Activated T-cell treated with anti-CD3 and anti-CD28 coated beads, Interleukin-2, amount 50 U/mL, for 72 hours (primary cell): ENCODE data around the gene LXN. TPM values are rescaled to one million over a fixed set of nuclear protein-coding genes. Genes with fewer than 3 reads are reported as not detected.
A peak's percentile ranks its signal among the peaks of the same experiment; 100 is the strongest.

Source experiments
- ATAC-seq, 2 donors: fragments of 150-1000 bp; cut with Tn5 transposase; replicated peaks in 1 of 2; 2 replicates each; pipeline ENCODE4 v1.10.0; 2021; ENCODE audit warnings: moderate library complexity in 2 of 2, mild to moderate bottlenecking in 1 of 2
- DNase-seq, 2 donors: peaks; one replicate each; pipeline ENCODE4 v3.0.0; 2021 to 2022; ENCODE audit warnings: mixed read lengths in 1 of 2
- H3K27ac Mint-ChIP-seq: one replicate; pipeline ENCODE4 v1.8.0; 2022; ENCODE audit warnings: mild to moderate bottlenecking, moderate library complexity, mixed read lengths
- H3K27me3 Mint-ChIP-seq: one replicate; pipeline ENCODE4 v1.8.0; 2022; ENCODE audit warnings: low read depth, mixed read lengths
- H3K36me3 Mint-ChIP-seq, 2 donors: one replicate each; pipeline ENCODE4 v1.8.0; 2022; ENCODE audit warnings: mixed read lengths in 2 of 2, mild to moderate bottlenecking in 1 of 2; ENCODE audit not compliant: insufficient read depth in 2 of 2
- H3K4me1 Mint-ChIP-seq: one replicate; pipeline ENCODE4 v1.8.0; 2022; ENCODE audit warnings: low read depth, mixed read lengths
- H3K4me3 Mint-ChIP-seq, 2 donors: one replicate each; pipeline ENCODE4 v1.8.0; 2022; ENCODE audit warnings: mild to moderate bottlenecking in 2 of 2, mixed read lengths in 2 of 2, moderate library complexity in 2 of 2
- H3K9me3 Mint-ChIP-seq, 2 donors: one replicate each; pipeline ENCODE4 v1.8.0; 2022; ENCODE audit warnings: mixed read lengths in 2 of 2
- total RNA-seq, 2 donors: library from RNA; stranded (reverse); gene quantifications; one replicate each; pipeline ENCODE4 v1.2.3, GENCODE V29; 2022

LXN gene, protein sequence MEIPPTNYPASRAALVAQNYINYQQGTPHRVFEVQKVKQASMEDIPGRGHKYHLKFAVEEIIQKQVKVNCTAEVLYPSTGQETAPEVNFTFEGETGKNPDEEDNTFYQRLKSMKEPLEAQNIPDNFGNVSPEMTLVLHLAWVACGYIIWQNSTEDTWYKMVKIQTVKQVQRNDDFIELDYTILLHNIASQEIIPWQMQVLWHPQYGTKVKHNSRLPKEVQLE
- 1 to 10 TPM; 5.5 to 5.7 TPM for total RNA-seq

DNA sequence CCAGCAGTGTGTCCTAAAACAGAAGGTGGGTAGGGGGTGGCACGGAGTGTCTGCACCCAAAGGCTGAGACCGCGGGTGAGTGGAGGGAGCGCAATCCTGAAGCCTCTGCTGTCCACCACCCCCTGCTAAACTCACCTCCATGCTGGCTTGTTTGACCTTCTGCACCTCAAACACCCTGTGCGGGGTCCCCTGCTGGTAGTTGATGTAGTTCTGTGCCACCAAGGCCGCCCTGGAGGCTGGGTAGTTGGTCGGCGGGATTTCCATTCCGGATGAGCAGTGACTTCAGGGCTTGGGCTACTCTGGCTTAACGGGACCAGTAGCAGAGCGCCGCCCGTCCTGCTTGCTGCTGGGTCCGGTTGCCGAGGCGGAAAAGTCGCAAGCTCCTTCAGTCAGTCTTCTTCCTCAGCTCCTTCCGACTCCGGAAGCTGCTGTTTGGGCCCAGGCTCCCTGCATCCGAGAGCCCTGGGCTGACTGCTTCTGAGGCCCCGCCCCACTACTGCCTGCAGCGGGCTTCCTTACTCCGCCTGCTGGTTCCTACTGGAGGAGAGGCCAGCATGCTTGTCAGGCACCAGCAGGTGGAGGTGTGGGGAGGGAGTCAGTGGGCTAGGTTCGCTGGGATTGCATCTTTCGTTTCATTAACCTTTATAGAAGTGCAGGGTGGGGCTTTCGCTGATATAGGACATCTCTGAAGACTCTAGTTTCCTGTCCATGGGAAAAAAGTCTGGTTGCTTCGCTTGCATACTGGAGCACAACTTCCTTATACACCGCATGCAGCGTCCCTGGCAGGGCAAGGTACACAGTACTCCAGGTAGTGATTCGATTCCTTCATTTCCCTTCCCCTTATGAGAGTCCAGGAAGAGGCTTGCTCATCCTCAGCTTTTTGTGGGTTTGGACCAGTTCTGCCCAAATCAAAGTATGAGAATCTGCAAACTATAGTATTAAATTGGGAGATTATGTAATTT is at the start of gene LXN:
Gene LXN, minus strand, starts transcription at position 434 of the 962 bp plus-strand sequence. Its CDS starts 170 bp downstream, at position 264.
- H3K9me3 Mint-ChIP-seq = no peaks in the 10 kb centered on the region
- H3K27me3 Mint-ChIP-seq = no peaks in the 10 kb centered on the region
- peaks cover 18% of the 10 kb centered on the region for H3K4me1 Mint-ChIP-seq
- DNase-seq (peak; percentile 78 to 88), ATAC-seq (peak; percentile 99 to 100)
- peak within 1 kb of the TSS; percentile 95 for H3K27ac Mint-ChIP-seq
- H3K4me3 Mint-ChIP-seq = peak within 1 kb of the TSS; percentile 78 to 84
- peaks cover 0 to 15% of the 10 kb centered on the region in 2 donors for H3K36me3 Mint-ChIP-seq

DNA sequence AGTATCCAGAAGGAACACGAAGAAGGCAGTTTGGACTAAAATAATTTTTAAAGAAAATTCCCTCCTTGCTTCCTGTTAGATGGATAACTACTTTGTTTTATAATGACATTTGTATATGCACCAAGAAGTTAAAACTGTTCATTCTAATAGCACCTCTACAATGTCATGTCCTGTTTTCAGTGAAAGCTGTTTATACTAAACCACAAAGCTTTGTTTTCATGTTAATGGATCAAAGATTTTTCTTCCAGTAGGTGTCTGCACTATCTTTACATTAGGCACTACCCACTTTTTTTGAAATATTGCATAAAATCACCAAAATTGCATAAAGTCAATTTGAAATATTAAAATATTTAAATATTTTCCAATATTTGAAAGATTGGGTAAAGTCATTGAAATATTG is 49.7 kb upstream of the LXN start:
- Mint-ChIP-seq H3K27ac (no peak overlapping the region), H3K36me3 (peaks cover 4 to 6% of the 10 kb centered on the region in 2 donors)
- DNase-seq = no peak

DNA sequence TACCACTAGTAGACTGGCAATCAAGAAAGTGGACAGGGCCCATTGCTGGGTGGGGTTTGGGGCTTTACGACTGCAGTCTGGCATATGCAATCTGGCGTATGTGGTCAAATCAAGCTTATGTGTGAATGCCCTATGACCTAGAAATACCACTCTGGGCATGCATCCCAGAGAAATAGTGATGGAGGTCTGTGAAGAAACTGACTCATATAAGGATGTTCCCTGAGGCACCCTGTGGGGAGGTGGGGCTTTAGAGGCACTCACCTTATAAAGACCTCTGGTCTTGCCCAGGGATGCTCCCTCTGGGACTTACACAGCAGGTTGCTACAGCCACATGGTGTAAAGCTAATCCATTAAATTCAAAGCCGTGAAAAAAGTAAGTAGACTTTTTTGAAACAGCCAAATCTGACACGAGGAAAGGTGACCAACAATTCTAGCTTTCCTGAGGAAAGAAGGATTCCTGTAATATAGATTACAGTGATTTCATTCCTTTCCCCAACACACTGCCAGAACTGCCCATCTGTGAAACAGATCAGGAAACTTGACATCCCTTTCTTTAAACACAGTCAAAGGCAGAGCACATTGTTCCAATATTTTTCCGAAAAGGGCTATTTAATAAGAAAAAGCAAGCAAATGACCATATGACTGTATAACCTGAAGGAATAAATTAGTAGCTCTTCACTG is 46.2 kb upstream of the LXN start:
- H3K4me1 Mint-ChIP-seq = peaks cover 48% of the 10 kb centered on the region
- ATAC-seq = no peak
- no peak overlapping the region for H3K4me3 Mint-ChIP-seq
- no peak overlapping the region for H3K27ac Mint-ChIP-seq
- peaks cover 4 to 6% of the 10 kb centered on the region in 2 donors for H3K36me3 Mint-ChIP-seq
- DNase-seq = no peak
- H3K27me3 Mint-ChIP-seq = no peaks in the 10 kb centered on the region
- no peaks in the 10 kb centered on the region for H3K9me3 Mint-ChIP-seq

More for the DNA sequence above, 49.7 kb upstream of the LXN start:
- H3K4me3 Mint-ChIP-seq = no peak overlapping the region
- no peaks in the 10 kb centered on the region for H3K9me3 Mint-ChIP-seq
- ATAC-seq = no peak
- H3K4me1 Mint-ChIP-seq = peaks cover 42% of the 10 kb centered on the region
- no peaks in the 10 kb centered on the region for H3K27me3 Mint-ChIP-seq

DNA sequence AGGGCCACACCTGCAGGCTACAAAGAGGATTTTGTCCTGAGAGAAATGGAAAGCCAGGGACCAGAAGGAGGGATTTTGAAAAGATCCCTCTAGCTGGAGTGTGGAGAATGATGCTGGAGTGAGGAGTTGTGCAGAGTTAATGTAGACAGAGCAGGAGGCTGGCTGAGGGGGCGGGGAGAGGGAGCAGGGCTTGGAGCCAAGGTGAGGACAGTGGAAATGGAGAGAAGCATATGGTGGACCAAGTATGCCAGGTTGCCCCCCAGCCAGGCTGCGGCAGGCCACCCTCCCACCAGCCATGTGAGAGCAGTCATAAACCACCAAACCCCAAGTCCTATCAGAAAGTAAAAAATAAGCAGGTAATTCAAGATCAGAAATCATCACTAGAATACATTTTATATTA is 45.1 kb upstream of the LXN start:
- Mint-ChIP-seq H3K4me3 (no peak overlapping the region), H3K27ac (no peak overlapping the region), H3K9me3 (no peaks in the 10 kb centered on the region), H3K27me3 (no peaks in the 10 kb centered on the region), H3K36me3 (peaks cover 2 to 4% of the 10 kb centered on the region in 2 donors), H3K4me1 (peaks cover 48% of the 10 kb centered on the region)
- ATAC-seq = no peak
- no peak for DNase-seq

DNA sequence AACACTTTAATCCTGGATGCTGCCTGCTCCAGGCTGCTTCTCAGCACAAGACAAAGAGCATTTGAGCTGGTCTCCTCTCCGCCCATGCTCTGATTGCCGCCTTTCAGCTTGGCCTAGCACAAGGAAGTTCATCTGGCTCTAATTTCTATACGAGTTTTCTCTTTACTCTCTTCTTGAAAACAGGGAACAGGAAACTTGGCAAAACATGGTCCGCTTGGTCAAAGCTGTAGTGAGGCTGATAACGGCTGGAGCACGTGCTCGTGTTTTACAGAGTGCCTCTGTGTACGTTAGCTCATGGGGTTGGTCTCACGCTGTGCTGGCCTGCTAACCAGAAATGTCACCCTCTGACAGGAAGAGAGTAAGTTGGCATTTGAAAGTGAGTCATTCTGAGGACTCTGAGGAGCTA is 40.6 kb upstream of the LXN start:
- no peak overlapping the region for H3K27ac Mint-ChIP-seq
- H3K27me3 Mint-ChIP-seq = no peaks in the 10 kb centered on the region
- peaks cover 47% of the 10 kb centered on the region for H3K4me1 Mint-ChIP-seq
- peak; percentile 45 to 64 for ATAC-seq
- DNase-seq = no peak
- peaks cover 2 to 6% of the 10 kb centered on the region in 2 donors for H3K36me3 Mint-ChIP-seq
- H3K9me3 Mint-ChIP-seq = no peaks in the 10 kb centered on the region
- no peak overlapping the region for H3K4me3 Mint-ChIP-seq

DNA sequence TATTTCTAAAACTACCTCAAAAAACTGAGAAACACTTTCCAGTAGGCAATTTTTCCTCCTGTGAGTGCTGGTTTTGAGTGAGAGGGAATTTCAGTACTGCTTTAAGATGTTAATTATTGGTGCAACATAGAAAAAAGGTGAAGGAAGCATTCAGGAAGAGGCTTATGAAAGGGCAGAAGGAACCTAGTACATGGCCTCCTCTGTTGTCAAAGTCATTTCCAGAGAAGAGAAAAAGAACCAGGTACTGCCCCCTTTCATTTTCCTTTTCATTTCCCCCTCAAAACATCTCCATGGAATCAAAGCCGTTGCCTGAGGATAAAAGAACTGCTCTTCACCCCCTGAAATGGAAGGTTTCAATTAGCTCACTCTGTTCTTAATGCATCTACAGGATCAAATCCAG is 40.0 kb upstream of the LXN start:
- Mint-ChIP-seq H3K9me3 (no peaks in the 10 kb centered on the region), H3K4me1 (peaks cover 45% of the 10 kb centered on the region), H3K27me3 (no peaks in the 10 kb centered on the region), H3K36me3 (peaks cover 2 to 6% of the 10 kb centered on the region in 2 donors), H3K27ac (peak overlapping the region; percentile 38), H3K4me3 (peak overlapping the region in 1 of 2 donors; percentile 27)
- peak in 1 of 2 donors; percentile 34 for ATAC-seq
- no peak for DNase-seq

DNA sequence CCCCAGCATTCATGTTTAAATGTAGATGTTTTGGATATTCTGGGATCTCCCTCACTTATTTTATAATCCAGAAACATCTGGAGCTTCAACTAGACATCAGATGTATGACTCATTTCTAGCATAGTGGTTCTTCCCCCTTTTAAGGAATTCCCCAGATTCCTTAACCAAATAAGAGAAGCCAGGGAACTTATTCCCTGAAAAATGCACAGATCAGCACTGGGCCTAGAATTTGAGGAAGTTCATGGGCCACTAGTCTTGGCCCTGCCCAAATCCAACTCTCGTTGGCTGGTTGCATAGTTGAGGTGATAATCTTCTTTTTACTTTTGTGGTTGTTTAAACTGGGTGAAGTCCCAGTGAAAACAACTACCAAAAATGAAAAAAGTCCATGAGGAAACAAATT is 39.4 kb upstream of the LXN start:
- Mint-ChIP-seq H3K27ac (peak overlapping the region; percentile 17), H3K4me1 (peaks cover 40% of the 10 kb centered on the region), H3K27me3 (no peaks in the 10 kb centered on the region), H3K36me3 (peaks cover 2 to 8% of the 10 kb centered on the region in 2 donors), H3K4me3 (no peak overlapping the region), H3K9me3 (no peaks in the 10 kb centered on the region)
- no peak for DNase-seq
- no peak for ATAC-seq

DNA sequence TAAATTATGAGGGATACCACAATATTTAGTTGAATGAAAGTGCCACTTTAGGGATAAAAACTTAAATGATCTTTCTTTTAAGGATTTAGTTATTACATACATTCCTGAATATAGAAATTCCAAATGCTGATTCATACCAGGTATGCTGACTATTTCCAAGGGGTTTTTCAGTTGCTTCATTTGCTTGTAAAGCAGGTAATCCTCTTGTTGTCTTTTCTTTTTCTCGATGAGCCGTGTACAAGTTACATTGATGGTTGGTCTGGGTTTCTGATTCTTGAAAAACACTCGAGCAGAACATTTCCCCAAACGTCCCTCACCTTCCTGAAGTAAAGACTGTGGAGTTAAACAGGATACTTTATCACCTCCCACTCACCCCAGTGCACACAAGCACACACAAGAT is 38.2 kb upstream of the LXN start:
- no peaks in the 10 kb centered on the region for H3K9me3 Mint-ChIP-seq
- peaks cover 33% of the 10 kb centered on the region for H3K4me1 Mint-ChIP-seq
- no peak overlapping the region for H3K4me3 Mint-ChIP-seq
- H3K27ac Mint-ChIP-seq = no peak overlapping the region
- DNase-seq (no peak), ATAC-seq (no peak)
- peaks cover 2 to 9% of the 10 kb centered on the region in 2 donors for H3K36me3 Mint-ChIP-seq
- no peaks in the 10 kb centered on the region for H3K27me3 Mint-ChIP-seq

DNA sequence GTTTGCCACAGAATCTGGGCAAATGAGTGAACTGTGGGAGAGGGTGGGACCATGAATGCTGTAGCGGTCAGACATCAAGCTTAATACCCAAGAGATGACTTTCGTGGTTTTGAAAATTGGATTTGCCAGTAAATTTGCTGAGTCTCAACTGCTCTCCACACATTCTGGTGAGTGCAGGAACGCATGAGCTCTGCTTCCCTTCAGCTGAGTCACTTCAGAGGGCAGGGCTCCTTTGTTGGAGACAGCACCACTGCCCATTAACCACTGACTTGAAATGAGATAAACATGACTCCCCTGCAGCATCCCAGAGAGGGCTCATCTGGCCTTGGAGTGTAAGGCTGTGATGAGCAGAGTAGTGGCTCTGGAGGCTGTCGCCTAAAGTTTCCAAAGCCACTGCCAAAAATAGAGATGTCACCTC is 37.2 kb upstream of the LXN start:
- DNase-seq = no peak
- Mint-ChIP-seq H3K27ac (no peak overlapping the region), H3K36me3 (peaks cover 2 to 9% of the 10 kb centered on the region in 2 donors), H3K27me3 (no peaks in the 10 kb centered on the region), H3K4me3 (no peak overlapping the region), H3K9me3 (no peaks in the 10 kb centered on the region), H3K4me1 (peaks cover 33% of the 10 kb centered on the region)
- ATAC-seq = no peak

DNA sequence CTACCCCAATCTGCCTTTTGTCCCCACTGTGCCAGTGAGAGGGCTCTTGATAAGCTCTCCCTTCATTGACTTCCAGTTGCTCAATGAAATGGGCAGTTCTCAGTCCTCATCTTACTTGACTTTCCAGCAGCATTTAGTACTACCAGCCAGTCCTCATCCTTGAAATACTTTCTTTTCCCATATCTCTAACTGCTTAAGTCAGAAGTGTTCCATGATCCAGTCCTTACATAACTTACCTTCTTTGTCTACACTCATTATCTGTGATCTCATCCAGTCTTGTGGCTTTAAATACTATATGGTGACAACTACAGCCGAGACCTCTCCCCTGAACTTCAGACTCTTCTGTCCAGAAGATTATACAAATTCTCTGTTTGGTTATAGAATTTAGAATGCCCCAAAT is 31.1 kb upstream of the LXN start:
- Mint-ChIP-seq H3K9me3 (no peaks in the 10 kb centered on the region), H3K4me3 (no peak overlapping the region), H3K27me3 (no peaks in the 10 kb centered on the region), H3K4me1 (no peaks in the 10 kb centered on the region), H3K27ac (no peak overlapping the region), H3K36me3 (peaks cover 3 to 8% of the 10 kb centered on the region in 2 donors)
- DNase-seq = no peak
- no peak for ATAC-seq

DNA sequence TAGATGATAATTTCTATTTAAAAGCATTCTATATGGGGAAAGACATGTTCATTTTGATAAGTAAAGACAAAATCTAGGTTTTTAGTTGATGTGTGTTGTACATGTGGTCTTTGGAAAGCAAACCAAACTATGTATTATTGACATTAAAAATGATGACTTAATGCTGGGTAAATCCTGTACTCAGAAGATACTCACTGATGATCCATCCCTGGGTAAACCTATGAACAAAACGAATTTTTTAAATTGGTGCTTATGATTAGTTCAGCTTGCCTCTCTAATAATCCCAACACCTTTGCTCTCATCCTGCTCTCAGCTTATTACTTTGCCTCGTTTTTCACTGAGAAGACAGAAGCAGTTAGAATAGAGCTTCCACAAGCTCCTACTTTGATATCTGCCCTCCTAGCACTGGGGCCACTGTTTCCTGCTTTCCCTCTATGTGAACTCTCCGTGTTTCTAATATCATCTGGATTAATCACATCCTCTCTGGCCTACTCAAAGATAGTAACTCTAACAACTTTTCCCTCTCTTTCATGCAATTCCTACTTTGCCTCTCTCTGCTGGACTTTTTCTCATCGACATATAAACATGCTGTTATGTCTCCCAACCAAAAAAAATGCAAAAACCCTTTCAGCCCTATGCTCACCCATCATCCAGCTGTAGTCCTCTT is 30.5 kb upstream of the LXN start:
- peaks cover 3 to 9% of the 10 kb centered on the region in 2 donors for H3K36me3 Mint-ChIP-seq
- H3K27ac Mint-ChIP-seq = no peak overlapping the region
- H3K4me1 Mint-ChIP-seq = no peaks in the 10 kb centered on the region

DNA sequence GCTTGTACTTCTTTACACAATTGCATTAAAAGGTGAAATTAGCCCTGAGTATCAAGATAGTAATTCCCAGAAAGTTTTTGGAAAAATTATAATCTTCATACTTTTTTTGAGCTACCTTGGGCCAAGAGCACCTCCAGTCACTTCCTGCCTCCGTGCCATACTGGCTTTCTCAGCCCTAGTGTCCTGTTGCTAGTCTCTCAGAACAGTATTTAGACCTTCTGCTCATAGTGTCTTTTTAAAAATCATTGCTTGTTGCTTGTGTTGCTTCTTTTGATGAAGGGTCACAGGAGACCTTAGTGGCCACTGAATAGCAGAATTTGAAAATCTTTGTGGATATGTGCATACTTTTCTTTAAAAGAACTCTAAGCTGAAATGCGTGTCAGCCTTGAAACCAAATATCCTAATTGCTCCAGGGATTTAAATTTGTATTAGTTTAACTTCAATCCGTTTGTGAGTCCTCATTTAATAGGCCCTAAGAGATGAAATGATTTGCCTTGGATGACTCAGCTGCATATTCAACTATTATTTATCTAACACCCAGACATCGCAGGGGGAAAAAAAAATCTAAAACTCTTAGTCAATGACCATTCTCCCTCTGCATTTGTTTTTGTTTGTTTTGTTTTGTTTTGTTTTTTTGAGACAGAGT is 29.1 kb upstream of the LXN start:
- Mint-ChIP-seq H3K36me3 (peaks cover 3 to 8% of the 10 kb centered on the region in 2 donors), H3K27ac (no peak overlapping the region)

More for the DNA sequence above, 30.5 kb upstream of the LXN start:
- Mint-ChIP-seq H3K9me3 (no peaks in the 10 kb centered on the region), H3K27me3 (no peaks in the 10 kb centered on the region), H3K4me3 (no peak overlapping the region)
- no peak for ATAC-seq
- no peak for DNase-seq

More for the DNA sequence above, 29.1 kb upstream of the LXN start:
- Mint-ChIP-seq H3K4me1 (no peaks in the 10 kb centered on the region), H3K4me3 (no peak overlapping the region), H3K27me3 (no peaks in the 10 kb centered on the region), H3K9me3 (no peaks in the 10 kb centered on the region)
- DNase-seq (no peak), ATAC-seq (no peak)
